GM18951 (cell line): ENCODE measurements around the gene DMAP1.

ENCODE experiments used
- POLR2A ChIP-seq: IDR thresholded peaks from 4 replicates; pipeline ENCODE4 v1.6.1; 2011; ENCODE audit warnings: mild to moderate bottlenecking; ENCODE audit not compliant: insufficient read length, insufficient read depth; ENCODE audit errors: extremely low read depth
- in situ Hi-C: fragments of 300-500 bp; cut with MboI; formaldehyde crosslinking; loops from one replicate; pipeline ENCODE4 v1.12.0; 2022; ENCODE audit warnings: low sequenced_read_pairs, mixed read lengths, inconsistent platforms; ENCODE audit not compliant: unreplicated experiment

DMAP1 gene

DNA sequence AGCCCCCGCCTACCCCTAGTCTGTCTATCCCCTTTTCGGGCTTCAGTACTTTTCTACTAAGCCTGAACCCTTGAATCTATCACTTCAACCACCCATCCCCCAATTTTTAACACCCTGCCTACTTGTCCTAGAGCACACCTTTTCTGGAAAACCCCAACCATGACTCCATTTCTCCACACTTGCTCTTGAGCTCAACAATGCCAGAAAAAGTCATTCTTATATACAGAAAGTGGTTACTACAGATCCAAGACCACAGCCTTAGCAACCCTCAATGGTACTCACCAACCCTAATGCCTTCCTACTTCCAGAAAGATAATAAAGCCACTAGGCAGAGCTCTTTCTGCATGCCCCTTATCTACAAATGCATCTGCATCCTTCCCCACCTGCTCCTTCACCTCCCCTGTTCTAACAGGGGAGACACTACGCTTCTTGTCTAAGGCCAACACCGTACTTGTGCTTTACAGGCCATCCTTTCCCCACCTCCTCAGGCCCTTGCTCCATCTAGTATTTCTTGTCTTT, 41.2 kb downstream of the DMAP1 start:
- TF ChIP-seq POLR2A: no peak
- in situ Hi-C loops: no loop called here

DNA sequence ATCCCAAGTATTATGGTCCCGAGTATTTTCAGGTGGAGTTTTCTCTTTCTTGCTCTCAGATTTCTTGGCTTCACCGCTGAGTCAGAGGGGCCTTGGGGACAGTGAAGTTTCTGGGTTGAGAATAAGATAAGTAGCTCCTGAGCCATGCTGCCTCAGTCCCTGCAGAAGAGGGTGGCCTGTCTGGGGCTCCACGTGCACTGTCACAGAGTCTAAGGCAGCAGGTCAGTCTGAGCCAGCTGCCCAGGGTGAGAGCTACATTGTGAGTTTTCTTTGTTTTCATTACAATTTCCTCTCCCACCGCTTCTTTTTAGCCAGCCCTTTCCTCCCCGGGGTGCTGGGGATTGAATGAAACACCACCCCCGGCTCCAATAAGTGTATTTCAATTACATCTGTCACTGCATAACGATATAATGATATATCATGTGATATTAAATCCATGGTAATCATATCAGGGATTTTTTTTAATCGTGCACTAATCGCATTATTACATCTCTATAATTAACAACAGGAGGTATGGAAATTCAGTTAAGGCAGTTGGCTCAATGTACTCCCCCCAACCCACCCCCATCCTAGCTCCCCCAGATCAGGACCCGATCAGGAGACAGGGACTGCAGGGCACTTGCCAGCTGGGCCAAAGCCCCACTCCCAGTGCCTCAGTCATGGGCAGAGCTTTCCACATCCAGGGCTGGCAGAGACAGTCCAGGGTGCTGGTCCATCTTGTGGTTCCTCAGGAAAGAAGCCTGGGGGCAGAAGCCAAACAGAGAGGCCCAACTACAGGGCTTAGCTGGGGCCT, 43.7 kb downstream of the DMAP1 start:
- TF ChIP-seq POLR2A: no peak
- in situ Hi-C loops: no loop called here

DNA sequence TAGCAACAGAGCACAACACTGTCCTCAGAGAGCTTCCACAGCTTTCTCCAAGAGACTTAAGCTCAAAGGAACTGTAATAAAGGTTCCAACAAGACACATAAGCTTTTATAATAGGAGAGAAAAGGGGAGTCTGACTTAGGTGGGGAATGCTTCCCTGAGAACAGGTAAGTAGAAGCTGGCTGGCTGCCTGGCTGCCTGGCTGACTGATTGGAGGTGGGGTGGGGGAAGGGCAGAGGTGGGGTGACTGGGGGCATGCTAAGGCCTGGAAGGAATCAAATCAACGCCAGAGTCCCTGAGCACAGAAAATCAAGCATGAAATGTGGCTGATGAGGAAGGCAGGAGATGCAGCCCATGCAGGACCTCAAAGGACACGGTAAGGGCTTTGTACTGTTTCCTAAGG, 45.8 kb downstream of the DMAP1 start:
- no peak for TF ChIP-seq POLR2A
- in situ Hi-C loops: no loop called here

DNA sequence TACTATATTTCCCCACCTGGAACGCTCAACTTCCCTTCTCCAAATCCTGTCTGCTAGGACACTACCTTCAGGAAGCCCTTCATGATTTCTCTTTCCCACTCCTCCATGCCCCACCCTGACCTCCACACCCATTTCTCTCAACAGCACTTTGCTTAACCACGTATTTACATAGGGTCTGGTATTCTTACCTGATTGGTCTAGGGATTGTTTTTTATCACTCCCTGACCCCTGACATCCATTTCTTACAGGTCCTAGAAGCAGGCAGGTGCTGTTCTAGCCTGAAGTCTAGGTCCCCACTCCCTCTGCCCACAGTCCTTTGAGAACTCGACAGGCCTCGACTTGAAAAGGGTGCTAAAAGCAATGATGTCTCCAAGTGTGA, 47.5 kb downstream of the DMAP1 start:
- in situ Hi-C loops: no loop called here
- TF ChIP-seq POLR2A: no peak

DNA sequence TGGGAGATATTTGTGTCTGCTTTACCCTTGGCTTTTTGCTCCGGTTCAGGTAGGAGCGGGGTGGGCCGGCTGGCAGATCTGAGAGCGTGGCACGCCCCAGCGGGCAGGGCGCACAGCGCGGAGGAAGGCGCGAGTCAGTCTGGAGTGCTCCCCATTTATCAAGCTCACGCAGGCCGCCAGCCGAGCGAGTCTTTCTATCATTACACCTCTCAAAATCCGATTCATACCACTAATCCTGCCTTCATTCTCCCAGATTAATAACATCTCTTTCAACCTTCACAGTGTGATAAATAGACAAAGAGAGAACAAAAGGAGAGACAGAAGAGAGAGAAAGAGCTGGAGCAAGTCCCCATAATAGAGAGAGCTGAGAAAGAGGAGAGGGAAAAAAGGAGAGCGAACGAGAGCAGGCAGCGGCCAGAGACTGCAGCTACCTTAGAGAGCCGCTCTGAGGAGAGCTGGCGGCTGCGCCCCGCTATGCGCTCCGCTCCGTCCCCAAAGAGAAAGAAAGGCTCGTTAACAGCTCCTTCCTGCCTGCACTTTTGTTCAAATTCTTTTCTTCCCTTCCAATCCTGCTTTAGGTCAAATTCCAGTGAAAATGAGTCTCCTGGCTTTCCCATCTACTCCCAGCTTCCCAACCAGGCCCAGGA, 48.0 kb downstream of the DMAP1 start:
- in situ Hi-C loops: no loop called here
- TF ChIP-seq POLR2A: no peak

DNA sequence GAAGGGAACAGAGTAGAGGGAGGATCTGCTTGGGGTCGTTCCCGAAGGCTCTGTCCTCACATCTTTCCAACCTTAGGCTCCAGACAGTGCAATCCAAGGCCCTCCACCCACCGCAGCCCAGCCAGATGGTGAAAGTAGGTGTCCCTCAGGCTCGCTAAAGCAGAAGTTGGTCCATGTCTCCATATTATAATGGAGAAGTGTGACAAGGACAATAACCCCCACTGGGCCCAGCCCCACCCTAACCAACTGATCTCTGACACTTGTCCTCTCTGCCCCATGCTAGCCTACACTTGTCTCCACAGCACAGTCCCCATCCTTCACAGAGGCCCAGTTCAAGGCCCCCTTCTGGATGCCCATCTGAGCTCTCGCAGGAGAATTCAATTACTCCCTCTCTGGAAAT, 48.7 kb downstream of the DMAP1 start:
- TF ChIP-seq POLR2A: no peak
- in situ Hi-C loops: no loop called here

DNA sequence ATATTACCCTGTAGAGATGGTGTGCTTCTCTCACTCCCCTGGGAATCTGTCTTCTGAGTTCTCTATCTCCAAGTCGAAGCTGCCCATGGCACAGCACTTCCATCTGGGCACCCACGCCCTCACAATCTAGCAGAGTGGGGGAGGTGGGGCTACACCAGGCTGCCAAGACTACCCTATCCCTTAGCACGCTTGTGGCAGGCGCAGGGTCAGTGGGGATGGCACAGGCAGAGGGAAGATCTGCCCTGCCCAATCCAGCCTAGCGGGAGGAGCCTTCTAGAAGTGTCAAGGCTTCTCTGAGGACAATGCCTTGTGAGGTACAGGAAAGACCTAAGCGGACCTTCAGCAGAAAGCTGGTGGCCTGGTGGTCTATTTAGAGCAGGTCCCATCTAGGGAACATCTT, 49.1 kb downstream of the DMAP1 start:
- in situ Hi-C loops: no loop called here

DNA sequence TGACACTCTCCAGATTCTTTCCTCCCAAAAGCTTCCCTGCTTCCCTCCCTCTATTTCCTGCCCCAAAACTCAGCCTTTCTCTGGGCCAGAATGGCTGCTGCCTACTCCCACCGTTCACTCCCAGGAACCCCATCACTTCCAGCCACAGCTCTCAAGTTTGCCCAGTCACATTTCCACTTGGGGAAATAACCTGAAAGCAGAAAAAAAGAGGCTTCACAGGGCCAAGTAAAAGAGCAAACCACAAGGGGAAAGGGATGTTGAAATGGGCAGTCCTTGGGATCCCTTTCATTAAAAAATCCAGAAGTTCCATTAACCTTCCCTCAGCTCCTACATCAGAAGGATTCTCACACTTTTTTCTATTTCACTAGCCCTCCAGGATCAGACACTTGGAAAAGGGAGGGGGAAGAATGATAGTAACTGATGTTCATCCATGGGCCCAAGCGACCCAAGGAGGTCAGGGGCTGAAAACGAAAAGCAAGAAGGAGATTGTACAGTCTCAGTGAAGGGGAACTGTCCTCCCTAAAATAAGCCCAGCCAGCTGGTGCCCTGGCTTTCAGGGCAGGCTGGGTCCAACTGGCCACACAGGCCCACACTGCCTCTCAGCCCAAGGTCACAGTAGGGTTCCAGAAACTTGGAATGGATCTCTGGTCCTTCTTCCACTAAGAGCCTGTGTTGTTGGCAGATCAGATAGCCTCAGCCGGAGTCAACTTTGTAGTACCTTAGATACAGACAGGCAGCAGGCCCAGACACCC, 49.7 kb downstream of the DMAP1 start:
- TF ChIP-seq POLR2A: no peak
- in situ Hi-C loops: no loop called here

More for the DNA sequence above, 49.1 kb downstream of the DMAP1 start:
- TF ChIP-seq POLR2A: no peak

DNA sequence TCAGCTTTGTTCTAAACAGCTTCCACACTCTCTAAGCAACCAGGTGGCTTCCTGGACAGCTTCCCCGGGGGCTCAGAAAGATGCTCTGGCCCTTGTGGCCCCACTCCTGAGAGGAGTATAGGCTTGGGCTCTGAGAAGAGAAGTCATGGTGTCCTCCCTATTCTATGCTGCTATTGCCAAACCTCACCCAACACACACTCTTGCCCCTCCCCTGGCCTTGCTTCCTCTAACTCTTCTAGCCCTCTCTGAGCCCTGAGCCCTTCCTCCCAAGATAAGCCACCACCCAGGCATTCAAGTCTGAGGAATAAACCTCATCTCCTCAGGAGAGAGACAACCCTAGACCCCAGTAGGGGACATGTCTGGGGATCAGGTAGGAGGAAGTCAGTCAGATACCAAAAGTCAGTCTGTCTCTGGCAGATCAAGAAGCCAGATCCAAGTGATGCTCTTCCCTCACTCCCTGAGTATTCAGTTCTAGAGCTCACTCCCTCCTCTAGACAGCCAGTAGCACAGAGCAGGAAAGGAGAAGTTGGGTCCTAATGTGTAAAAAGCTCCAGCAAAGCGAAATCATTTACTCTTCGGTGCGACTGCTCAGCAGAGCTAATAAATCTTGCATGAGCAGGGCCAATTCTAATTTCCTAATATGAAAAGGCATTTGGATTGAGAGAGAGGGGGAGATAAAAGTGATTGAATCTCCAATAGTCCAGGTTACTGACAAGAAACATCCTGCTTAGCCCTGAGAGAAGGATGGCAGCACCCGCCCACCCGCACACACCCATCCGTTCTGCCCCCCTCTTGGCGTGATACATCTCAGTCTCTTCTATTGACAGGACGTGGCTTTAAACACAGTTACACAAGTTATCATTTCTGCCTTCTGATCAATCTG, 50.5 kb downstream of the DMAP1 start:
- no peak for TF ChIP-seq POLR2A
- in situ Hi-C loops: no loop called here

DNA sequence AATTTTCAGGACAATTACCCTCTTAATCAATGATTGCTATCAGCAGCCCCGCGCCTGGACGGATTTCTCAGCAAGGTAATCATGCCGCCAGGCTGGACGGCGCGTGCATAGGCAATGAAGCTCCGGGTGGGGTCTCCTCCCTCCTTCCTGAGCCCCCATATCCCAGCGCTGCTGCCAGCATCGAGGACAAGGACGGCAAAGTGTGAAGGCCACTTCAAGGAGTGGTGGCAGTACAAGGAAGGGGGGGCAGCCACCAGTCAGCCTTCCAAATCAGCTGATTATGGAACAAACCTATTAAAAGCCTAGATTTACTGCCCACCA, 51.1 kb downstream of the DMAP1 start:
- no peak for TF ChIP-seq POLR2A
- in situ Hi-C loops: no loop called here

DNA sequence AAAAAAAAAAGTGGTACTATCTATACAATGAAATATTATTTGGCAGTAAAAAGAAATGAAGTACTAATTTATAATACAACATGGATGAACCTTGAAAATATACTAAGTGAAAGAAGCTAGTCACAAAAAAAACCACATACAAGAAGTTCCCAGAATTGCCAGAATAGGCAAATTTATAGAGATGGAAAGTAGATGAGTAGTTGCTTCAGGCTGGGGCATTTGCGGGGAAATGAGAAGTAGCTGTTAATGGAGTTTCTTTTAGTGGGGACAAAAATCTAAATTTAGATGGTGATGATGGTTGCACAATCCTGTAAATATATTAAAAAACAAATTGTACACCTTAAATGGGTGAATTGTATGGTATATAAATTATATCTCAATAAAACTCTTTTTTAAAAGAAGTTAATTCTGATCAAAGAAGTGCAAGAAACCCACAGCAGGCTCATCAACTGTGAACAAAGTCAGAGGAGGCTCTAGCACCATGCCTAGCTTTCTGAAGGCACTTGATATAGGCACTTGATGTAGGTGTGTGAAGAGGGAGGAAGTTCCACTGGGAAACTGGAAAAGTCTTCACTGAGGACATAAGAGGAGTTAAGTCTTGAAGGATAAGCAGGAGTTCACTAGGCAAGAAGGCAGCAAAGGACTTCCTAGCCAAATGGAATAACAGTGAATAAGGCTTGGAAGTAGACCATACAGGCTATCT, 52.5 kb downstream of the DMAP1 start:
- in situ Hi-C loops: no loop called here
- TF ChIP-seq POLR2A: no peak
